Cerebellar nuclear complex (tissue), 1 donor: ENCODE measurements around the gene TNNI3K.

ENCODE experiments used
- DNase-seq, 2 experiments: peaks; one replicate each; lab custom pipeline; 2025; lab: John Stamatoyannopoulos, UW

The TNNI3K gene

DNA sequence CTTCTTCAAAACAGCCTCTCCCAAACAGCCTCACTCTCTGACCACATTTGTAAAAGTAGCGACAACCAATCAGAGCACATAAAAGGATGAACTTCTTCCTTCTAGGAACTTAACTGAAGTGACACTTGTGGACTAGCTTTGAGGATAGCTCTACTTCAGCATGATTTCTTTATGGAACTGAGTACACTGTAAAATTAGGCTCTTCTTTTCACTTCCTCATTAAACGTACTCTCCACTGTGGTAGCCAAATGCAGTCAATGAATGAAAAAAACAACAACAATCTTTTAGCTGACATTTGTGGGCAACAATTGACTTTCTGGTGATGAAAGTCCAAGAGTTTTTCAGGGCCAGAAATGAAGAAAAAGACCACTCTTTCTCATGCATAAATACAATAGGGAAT lies 267.7 kb downstream of the TNNI3K start:
- no peak for DNase-seq

DNA sequence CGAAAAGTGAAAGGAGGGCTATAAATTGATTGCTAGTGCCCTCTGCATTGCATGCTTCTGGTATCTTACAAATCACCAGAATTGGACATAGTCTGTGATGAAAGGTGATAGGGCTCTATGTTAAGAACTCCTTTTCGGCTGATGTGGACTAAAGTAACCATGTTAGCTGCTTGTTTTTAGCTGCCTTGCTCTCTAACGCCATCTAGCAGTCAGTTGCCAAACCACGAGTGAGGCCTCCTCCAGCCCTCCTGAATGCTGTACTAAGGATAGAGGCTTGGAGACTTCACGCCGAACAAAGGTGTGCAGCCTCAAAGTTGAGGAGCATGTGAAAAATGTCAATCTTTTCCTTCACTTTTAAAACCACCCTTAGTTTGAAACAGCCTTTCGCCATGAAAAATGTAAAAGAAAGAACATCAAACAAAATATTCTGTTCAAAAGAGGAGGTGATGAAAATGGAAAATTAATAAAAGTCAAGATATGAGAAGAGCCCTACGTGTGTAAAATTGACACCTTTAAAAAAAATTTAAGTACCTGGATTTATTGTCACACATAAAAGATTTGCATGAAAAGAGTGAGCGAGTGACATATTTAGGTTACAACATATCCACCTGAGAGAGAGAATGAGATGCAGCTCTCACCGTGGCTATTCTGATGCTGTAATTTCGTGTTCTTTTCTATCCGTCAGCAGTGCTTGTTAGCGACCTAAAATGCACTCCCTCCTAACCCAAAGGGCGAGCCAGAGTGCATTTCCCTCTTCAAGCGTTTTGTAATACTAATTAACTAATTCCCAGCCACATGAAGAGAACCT lies 269.1 kb downstream of the TNNI3K start:
- DNase-seq: peak in 1 of 2 experiments; percentile 3

DNA sequence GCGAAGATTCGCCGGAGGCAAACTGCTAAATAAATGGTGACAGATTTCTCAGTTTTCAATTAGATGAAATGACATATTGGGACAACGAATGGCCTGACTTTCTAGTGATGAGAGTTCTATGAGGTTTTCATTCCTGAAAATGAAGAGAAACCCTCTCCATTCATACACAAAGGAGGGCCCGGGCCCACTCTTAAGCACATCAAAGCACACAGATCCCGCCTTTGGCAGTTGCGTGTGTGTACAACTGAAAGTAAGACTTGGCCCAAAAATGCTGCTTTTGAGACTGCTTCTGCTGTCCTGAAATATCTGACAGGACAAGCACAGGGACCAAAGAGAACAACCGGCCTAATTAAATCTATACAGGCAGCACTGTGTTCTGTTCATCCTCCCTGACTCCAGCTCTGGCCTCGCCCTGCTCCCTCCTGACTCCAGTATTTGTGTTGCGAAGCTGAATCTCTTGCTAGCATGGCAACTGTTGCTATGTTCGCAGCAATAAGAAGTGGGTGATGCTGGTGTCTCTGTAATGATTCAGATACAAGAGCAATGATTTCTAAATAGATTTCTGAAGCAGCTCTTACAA lies 269.8 kb downstream of the TNNI3K start:
- no peak for DNase-seq

DNA sequence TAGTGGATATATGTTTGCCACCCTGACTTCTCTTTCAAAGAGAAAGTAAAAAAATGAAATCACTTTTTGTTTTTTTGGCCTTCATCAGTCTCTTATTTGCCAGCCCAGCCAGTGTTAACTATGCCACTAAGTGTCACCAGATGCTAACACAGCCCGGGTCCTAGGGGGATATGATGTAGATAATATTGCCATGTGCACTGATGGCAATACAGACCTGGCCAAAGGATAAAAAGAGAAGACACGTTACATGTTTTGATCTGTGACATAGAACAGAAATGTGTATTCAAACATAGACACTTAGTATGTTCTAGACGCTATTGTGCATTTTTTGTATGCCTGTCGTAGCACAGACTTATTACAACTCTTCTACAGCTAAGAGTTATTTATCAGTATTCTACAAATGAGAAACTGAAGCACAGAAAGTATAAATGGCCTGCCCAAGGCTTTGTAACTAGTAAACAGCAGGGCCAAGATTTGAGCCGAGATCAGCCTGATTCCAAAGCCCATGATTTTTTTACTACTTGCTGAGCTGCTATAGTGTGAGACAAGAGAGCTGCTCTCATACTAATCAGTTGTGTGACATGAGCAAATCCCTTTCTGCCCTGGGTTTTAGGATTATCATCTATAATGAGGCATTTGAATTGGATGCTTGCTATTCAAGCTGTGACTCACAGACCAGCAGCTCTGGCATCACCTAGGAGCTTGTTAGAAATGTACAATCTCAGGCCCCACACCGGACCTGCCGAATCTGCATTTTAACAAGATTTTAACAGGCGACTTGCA lies 270.9 kb downstream of the TNNI3K start:
- no peak for DNase-seq

DNA sequence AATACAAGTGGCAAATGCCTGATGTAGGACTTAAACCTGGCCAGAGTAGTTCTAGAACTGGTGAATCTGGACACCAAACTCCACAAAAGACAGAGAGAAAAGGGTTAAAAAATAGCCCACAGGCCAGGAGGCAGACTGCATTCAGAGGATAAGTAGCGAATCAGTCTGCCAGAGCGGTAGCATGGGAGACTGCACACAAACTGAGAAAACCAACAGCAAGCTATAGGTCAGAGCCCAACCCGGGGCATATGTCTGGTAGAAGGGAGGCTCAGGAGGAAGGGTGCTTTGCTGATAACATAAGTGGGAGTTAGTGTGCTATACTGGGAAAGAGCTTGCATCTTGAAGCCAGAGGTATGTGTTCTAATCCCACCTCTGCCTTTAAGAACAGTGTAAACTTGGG lies 273.3 kb downstream of the TNNI3K start:
- no peak for DNase-seq

DNA sequence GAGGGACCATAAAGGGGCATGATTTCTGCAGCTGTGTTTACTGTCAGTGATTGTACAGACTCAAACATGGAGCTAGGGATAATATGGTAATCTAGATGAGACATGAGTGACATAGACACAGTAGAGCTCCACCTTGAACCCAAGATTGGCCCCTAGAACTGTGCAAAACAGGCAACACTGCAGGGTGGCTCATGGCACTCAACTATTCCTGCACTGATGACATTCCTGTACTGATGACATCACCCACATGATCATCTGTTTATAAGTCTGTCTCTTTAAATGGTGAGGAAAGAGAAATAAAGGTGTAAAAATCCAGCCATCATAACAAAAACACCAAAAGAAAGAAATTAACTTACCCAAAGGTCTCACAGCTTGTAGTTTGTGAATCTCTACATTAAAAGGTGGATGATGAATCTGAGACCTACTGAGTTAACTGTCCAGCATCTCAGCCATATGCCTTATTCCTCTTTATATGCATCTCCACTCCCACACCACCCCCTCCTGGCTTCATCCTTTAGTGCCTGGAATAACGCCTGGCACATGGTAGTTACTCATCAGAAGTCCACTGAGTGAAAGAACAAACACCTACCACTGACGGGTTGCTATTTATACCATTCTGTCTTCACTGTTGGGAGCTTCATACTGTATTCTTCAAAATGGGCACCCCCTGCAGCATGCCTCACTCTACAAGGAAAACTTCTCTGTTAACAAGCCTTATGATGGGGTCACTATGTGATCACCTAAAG lies 277.2 kb downstream of the TNNI3K start, which contains the start of gene LRRC53:
LRRC53 (minus strand) TSS at position 442 of the 746 bp plus-strand sequence. CDS start 29,262 bp downstream, outside the sequence.
- DNase-seq: no peak

DNA sequence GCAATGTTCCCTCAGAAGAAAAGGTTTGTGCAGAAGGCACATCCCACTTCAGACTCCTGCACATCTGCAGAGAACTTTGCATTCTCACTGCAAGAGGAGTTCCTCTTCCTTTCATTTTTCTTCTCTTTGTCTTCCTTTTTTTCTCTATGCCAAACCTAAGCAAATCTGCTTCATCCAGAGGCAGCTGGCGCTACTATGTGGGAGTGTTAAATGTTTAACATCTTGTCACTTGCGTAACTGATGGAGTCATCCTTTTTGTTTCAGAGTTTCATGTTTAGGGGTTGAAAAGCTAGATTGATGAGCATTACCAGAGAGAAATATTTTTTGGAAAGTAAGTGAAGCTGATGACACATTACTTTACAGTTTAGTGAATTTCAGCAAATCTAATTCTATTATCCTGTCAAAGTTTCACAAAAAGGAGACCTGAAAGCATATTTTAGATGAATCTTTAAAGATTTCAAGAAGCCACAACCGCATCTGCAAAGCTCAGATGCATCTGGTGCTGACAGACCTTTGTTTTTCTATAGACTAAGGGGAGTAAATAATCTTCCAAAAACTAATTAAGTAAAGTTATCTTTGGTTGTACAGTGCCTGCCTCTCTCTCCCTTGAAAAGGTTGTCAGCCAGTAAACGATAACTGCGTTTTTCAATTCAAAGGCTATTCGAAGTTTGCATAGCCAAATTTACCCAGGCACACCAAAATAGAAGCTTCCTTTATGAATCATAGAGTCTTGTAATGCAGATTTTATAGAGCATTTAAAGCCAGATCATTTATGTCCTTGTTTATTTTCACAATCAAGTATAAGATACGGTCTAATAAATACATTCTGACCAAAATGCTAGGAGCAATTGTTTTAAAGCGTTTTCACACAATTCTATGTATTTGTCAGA lies 278.5 kb downstream of the TNNI3K start:
- DNase-seq: no peak

DNA sequence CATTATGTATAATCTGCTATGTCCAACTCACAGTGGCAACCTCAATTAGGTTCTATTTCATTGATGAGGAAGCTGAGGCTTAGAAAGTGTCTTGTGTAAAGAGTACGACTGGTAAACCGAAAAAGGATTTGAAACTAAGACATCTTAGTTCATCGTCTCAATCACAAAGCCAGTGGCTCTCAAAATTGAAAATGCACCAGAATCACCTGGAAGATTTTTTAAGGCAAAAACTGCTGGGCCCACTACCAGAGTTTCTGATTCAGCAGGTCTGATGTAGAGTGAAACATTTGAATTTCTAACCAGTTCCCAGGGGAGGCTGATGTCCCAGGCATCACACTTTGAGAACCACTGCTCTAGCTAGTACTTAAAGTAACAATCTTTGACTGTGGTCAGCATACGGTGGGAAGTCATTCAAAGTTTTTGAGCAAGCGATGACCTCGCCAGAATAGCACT lies 282.4 kb downstream of the TNNI3K start:
- DNase-seq: no peak

DNA sequence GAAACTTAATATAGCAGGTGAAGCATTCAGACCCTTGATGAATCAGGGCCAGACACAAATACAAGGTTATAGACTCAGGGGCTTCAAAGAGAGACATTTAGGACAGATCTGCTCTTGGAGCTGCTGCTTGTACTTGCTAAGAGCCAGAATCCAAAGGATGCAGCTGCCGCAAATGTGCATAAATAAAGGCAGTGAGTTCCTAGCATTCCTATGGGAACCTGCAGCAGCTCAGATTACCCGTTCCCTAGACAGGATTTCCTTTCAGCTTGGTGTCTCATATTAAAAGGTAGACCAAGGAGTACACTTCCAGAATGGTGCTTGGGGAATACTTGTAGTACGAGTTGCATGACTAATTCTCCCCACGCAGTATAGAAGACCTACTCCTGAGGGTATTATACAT lies 287.0 kb downstream of the TNNI3K start:
- no peak for DNase-seq

DNA sequence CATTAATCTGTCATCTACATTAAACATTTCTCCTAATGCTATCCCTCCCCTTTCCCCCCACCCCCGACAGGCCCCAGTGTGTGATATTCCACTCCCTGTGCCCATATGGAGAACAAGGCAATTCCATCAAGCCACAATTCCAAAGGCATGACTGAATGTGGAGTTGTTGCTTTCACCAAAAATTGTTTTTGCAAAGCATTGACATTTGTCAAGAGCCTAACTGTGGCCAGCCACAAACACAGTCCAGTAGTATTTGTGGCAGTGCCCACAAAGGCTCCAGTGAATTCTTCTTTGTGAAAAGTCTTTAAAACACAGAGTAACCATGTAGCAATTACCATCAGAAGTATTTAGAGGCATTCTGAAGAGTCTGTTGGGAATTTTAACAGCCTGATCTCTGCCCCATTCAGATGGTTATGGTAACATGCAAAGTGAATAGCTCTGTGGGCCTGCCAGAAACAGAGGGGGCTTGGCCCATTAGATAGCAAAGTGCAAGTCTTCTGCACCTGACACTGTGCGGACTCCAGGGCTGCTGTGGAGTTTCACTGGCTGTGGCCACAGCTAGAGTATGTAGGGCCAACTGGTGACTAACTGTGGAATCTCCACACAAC lies 288.8 kb downstream of the TNNI3K start:
- no peak for DNase-seq

DNA sequence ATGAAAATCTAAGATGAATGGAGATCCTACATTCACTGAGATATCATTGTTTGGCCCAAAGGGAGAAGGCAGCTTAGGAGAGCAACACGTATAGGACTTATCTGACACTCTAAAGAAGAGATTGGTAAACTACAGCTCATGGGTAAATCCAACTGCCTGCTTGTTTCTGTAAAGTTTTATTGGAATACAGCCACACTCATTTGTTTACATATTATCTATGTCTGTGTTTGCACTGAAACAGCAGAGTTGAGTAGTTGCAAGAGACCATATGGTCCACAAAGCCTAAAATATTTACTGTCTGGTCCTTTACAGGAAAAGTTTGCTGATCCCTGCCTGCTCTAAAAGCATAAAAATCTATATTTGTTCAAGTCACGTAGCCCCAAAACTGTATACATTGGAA lies 291.5 kb downstream of the TNNI3K start:
- DNase-seq: no peak

GRCh38 chr1:74528123-74528522 lies 292.9 kb downstream of the TNNI3K start:
- no peak for DNase-seq

DNA sequence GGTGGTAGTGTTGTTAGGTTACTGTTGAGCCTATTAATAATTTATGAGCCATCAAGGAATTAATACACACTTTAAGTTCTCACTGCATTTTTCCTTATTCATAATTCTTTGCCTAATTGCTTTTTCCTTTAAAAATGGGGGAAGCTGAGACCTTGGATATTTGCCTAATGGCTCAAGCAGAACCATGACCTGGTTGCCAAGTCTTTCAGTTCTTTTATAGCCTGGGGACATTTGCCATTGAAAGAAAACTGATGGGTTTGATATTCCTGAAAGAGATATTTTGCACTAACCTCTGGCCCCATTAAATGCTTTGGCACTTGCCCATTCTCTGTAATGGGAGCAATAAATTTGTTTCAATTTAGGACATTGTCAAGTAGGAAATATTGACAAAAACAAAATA lies 295.7 kb downstream of the TNNI3K start:
- DNase-seq: no peak

DNA sequence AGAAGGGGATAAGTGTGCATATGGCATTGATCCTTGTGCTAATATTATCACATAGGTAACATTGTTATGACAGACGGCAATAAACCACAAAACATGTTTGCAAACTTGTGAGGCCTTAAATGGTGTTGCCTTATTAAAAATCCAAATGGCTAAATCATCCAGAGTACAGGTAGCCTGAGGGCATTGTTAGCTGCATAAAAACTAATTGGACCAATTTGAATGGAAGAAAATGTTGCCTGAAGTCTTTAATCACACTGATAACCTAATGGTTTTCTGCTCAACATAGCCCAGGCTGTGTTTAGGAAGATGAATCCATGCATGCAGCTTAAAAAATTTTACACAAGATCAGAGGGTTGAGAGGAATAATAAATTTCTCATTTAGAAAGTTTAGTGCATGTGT lies 296.6 kb downstream of the TNNI3K start:
- DNase-seq: no peak

DNA sequence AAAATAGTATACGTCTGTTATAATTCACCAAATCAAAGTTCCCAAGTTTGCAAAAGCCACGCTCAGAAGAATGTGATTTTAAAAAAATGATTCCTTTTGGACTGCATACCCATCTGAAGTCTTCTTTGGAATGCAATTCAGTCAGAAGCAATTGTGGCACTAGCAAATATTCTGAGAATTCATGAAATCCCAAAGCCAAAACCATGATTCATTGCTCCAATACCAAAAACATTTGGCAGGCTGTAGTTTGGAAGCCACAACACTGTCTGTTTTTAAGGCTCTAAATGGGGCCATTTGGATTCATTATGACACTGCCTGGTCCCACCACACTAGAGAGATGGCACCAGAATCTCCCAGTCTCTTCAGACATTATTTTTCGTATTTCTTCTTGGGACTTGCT lies 299.1 kb downstream of the TNNI3K start:
- no peak for DNase-seq

DNA sequence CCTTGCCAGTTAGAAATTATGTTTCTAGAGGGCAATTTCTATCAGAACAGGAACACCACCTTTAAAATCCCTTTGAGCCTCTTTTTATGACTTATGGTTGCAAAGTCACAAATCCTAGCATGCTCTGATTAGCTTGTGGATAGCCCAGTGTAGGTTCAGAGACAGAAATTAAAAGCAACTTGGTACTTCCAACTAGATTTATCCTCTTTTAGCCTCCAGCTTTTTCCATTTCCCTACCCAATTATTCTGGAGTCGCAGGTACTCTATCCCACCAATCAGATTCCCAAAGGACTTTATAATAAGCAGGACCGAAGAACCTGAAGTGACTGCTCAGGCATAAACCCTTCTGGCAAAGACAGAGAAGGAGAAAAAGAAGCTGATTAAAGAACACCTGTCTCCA lies 310.6 kb downstream of the TNNI3K start:
- no peak for DNase-seq

DNA sequence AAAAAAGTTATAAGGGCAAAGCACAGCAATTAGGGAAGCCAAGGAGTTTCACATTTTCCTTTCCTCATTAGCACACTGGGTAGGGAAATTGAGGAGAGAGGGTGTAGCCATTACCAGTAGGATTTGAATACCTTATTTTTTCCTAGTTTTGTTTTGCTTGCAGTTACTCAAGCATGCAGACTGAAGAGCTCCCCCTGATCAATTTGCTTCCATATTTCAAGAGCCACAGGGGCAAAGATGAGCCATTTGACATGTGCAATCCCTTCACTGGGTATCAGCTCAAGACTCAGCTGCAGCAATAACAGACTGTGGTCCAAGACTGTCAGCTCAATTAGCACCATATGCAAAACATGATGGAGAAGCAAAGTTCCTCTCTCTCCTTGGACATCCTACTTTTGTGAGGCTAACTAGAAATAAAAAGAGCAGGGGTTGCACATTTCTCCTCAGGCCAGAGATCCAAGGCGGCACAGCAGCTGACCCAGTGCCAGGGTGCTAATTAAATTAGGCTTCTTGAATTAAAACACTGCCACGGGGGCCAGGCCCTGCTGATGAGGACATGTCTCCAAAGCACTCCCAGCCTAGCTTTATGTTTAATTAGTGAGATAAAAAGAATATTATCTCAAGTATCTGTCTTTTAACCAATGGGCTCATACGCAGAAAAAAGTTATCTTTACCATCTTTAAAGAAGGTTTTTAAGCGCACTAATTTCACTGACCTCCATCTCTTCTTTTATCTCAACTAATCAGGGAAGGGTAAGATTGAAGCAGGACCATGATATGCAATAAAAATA lies 314.0 kb downstream of the TNNI3K start:
- no peak for DNase-seq

DNA sequence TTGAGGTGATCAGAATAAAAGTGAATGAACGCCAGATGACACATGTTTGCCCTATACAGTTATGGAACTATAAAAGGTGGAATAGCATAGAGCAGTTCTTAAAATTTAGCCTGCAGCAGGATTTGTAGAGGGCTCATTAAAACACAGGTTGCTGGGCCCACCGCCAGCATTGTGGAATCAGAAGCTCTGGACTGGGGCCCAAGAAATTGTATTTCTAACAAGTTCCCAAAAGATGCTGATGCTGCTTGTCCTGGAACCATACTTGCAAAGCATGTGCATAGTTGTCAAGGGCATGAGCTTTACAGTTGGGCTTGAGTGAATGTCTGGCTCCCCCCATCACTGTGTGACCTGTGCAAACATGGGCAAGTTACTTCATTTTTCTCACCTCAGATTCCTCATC lies 314.7 kb downstream of the TNNI3K start:
- no peak for DNase-seq

DNA sequence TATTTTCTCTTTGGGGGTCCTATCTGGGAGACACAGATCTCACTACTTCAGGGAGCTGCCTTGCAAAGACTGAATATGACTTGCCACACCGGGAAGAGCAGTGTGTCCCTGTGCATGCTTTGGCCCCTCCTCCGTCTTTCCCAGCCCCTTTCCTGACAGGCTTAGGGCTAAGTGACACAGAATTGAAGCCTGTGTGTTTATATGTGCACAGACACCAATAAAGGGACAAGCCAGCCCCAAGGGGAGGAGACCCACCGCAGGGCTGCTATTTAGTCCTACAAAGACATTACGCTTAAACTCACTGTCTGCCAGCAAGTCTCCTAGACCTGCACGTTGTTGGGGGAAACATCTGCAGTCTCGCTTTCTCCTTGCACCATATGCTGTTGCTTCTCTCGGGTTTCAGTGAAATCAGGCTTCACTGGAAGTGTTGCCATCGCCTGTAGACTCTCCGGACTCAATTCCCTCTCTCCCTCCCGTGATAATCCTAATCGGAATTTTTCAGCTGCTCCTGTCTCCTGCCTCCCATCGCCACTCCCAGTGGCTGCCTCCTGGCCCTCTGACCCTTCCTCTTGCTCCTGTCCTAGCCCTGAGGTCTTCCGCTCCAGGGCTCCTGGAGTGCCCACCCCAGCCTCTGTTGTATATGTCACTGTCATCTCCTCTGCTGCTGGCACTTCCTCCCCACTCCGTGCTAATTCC lies 335.8 kb downstream of the TNNI3K start:
- DNase-seq: no peak
